IMR-90 (cell line): Measurements from ENCODE around the gene MBL2. TPM values are rescaled to one million over a fixed set of nuclear protein-coding genes. Genes with fewer than 3 reads are reported as not detected.

ENCODE experiments used
- ATAC-seq: fragments of 200-7000 bp; cut with Tn5 transposase; 2 replicates; pipeline ENCODE4 v1.9.1; 2020; ENCODE audit warnings: low read depth, mild to moderate bottlenecking, moderate library complexity
- BruUV-seq: library from RNA; stranded (reverse); fragments of 400-500 nt; replicated peaks from 2 replicates; lab custom pipeline; 2021; lab: Mats Ljungman, UMichigan
- CTCF ChIA-PET: fragments of 300-600 bp; formaldehyde crosslinking; extraction: SDS; loops from one replicate; lab custom pipeline; 2021; ENCODE audit warnings: antibody characterized with exemption; lab: Yijun Ruan, JAX
- POLR2A ChIA-PET: fragments of 300-600 bp; sonication (Branson Sonifier 250); formaldehyde crosslinking; loops from one replicate; lab custom pipeline; 2022; ENCODE audit warnings: antibody characterized with exemption; ENCODE audit not compliant: unreplicated experiment; lab: Charles Lee
- DNase-seq: peaks from one replicate; pipeline ENCODE4 v3.0.0; 2013
- H2AFZ ChIP-seq: replicated peaks from 2 replicates; pipeline ENCODE3; 2013; ENCODE audit warnings: low read length, mild to moderate bottlenecking; ENCODE audit not compliant: poor library complexity
- H2AK5ac ChIP-seq: 2 replicates; pipeline ENCODE4 v1.6.1; 2013; ENCODE audit warnings: low read depth, low read length, inconsistent platforms
- H2AK9ac ChIP-seq: replicated peaks from 2 replicates; pipeline ENCODE3; 2013; ENCODE audit warnings: mild to moderate bottlenecking, low read depth, low read length, moderate library complexity; ENCODE audit not compliant: poor library complexity
- H2BK120ac ChIP-seq: 2 replicates; pipeline ENCODE4 v1.6.1; 2013; ENCODE audit warnings: low read depth, low read length, inconsistent platforms
- H2BK15ac ChIP-seq: 3 replicates; pipeline ENCODE4 v1.6.1; 2013; ENCODE audit warnings: low read depth, low read length, inconsistent platforms
- H2BK20ac ChIP-seq: 2 replicates; pipeline ENCODE4 v1.6.1; 2013; ENCODE audit warnings: low read depth, mild to moderate bottlenecking, inconsistent platforms, low read length, moderate library complexity
- H2BK5ac ChIP-seq: 2 replicates; pipeline ENCODE4 v1.6.1; 2013; ENCODE audit warnings: mild to moderate bottlenecking, low read depth, low read length, inconsistent platforms; ENCODE audit not compliant: poor library complexity, severe bottlenecking
- H3K14ac ChIP-seq: replicated peaks from 2 replicates; pipeline ENCODE4 v1.6.1; 2013; ENCODE audit warnings: low read depth, low read length, inconsistent platforms
- H3K18ac ChIP-seq: 2 replicates; pipeline ENCODE4 v1.6.1; 2013; ENCODE audit warnings: low read depth, low read length, control low read depth
- H3K23ac ChIP-seq: 2 replicates; pipeline ENCODE4 v1.6.1; 2013; ENCODE audit warnings: low read depth, low read length, inconsistent platforms
- H3K27ac ChIP-seq: 2 replicates; pipeline ENCODE4 v1.5.1; 2013; ENCODE audit warnings: mild to moderate bottlenecking, control low read depth, low read length; ENCODE audit not compliant: insufficient read depth
- H3K27me3 ChIP-seq: 2 replicates; pipeline ENCODE4 v1.6.1; 2013; ENCODE audit warnings: low read length; ENCODE audit not compliant: control insufficient read depth, insufficient read depth
- H3K36me3 ChIP-seq: 2 replicates; pipeline ENCODE4 v1.6.1; 2013; ENCODE audit warnings: low read length, mixed read lengths; ENCODE audit not compliant: control insufficient read depth, insufficient read depth
- H3K4ac ChIP-seq: 2 replicates; pipeline ENCODE4 v1.6.1; 2013; ENCODE audit warnings: low read depth, low read length, inconsistent platforms
- H3K4me1 ChIP-seq: 2 replicates; pipeline ENCODE4 v1.6.1; 2013; ENCODE audit warnings: low read length, mixed read lengths; ENCODE audit not compliant: control insufficient read depth, insufficient read depth
- H3K4me2 ChIP-seq: 2 replicates; pipeline ENCODE4 v1.6.1; 2013; ENCODE audit warnings: low read depth, mild to moderate bottlenecking, control low read depth, low read length, moderate library complexity
- H3K4me3 ChIP-seq: 2 replicates; pipeline ENCODE4 v1.5.1; 2013; ENCODE audit warnings: low read depth, mild to moderate bottlenecking, control low read depth, low read length, moderate library complexity; ENCODE audit not compliant: insufficient read depth
- H3K56ac ChIP-seq: 2 replicates; pipeline ENCODE4 v1.6.1; 2013; ENCODE audit warnings: low read length, inconsistent platforms; ENCODE audit not compliant: insufficient read depth; ENCODE audit errors: extremely low read depth
- H3K79me1 ChIP-seq, 2 experiments: 2 replicates each; pipeline ENCODE4 v1.6.1; 2013; ENCODE audit warnings: low read length in 2 of 2, inconsistent platforms in 1 of 2, low read depth in 1 of 2
- H3K9ac ChIP-seq: 2 replicates; pipeline ENCODE4 v1.6.1; 2013; ENCODE audit warnings: low read depth, low read length, control low read depth
- H3K9me1 ChIP-seq: 2 replicates; pipeline ENCODE4 v1.6.1; 2013; ENCODE audit warnings: low read length, inconsistent platforms; ENCODE audit not compliant: insufficient read depth
- H3K9me3 ChIP-seq: 2 replicates; pipeline ENCODE4 v1.6.1; 2013; ENCODE audit warnings: low read length; ENCODE audit not compliant: control insufficient read depth, insufficient read depth
- H4K20me1 ChIP-seq: 2 replicates; pipeline ENCODE4 v1.6.1; 2013; ENCODE audit warnings: low read length, inconsistent platforms; ENCODE audit not compliant: insufficient read depth
- H4K5ac ChIP-seq: 2 replicates; pipeline ENCODE4 v1.6.1; 2013; ENCODE audit warnings: mild to moderate bottlenecking, low read depth, low read length, control low read depth
- H4K8ac ChIP-seq, 2 experiments: 2 replicates each; pipeline ENCODE4 v1.6.1; 2013; ENCODE audit warnings: low read depth in 2 of 2, low read length in 2 of 2, control low read depth in 1 of 2, inconsistent platforms in 1 of 2
- H4K91ac ChIP-seq: 2 replicates; pipeline ENCODE4 v1.6.1; 2013; ENCODE audit warnings: low read depth, low read length, inconsistent platforms; ENCODE audit not compliant: insufficient read depth
- BHLHE40 ChIP-seq: fragments of 150-350 bp; IDR thresholded peaks from 2 replicates; pipeline ENCODE4 v1.6.1; 2016; ENCODE audit warnings: mild to moderate bottlenecking, low read depth, low read length
- FOS ChIP-seq: fragments of 150-350 bp; IDR thresholded peaks from 2 replicates; pipeline ENCODE4 v1.6.1; 2016; ENCODE audit warnings: low read depth, low read length
- MXI1 ChIP-seq: IDR thresholded peaks from 2 replicates; pipeline ENCODE4 v1.6.1; 2012; ENCODE audit warnings: low read depth, mild to moderate bottlenecking, low read length, moderate library complexity, borderline replicate concordance
- NFE2L2 ChIP-seq: fragments of 150-350 bp; IDR thresholded peaks from 2 replicates; pipeline ENCODE4 v1.6.1; 2016; ENCODE audit warnings: low read depth, mild to moderate bottlenecking, low read length
- POLR2A ChIP-seq: IDR thresholded peaks from 2 replicates; pipeline ENCODE4 v1.6.1; 2012; ENCODE audit warnings: mild to moderate bottlenecking, low read depth, low read length
- RFX5 ChIP-seq: IDR thresholded peaks from 2 replicates; pipeline ENCODE4 v1.8.0; 2012; ENCODE audit warnings: low read depth, mild to moderate bottlenecking, low read length, moderate library complexity
- SMC3 ChIP-seq: fragments of 150-350 bp; IDR thresholded peaks from 2 replicates; pipeline ENCODE4 v1.6.1; 2016; ENCODE audit warnings: low read depth, mild to moderate bottlenecking, antibody characterized with exemption, low read length, moderate library complexity
- WGBS, 2 experiments: methylation state at CpG; one replicate each; pipeline versions ENCODE4 v1.1.5 to v1.1.7; 2013; ENCODE audit warnings: missing lambda C conversion rate in 2 of 2; ENCODE audit not compliant: insufficient read length in 1 of 2; ENCODE audit errors: extremely low coverage in 2 of 2; 5-methylcytosine and 5-hydroxymethylcytosine counted together
- dilution Hi-C: fragments of 300-500 bp; cut with HindIII; formaldehyde crosslinking; loops from one replicate; pipeline ENCODE4 v1.14.3; 2018; ENCODE audit warnings: low sequenced_read_pairs; ENCODE audit not compliant: unreplicated experiment
- in situ Hi-C: fragments of 300-500 bp; cut with MboI; formaldehyde crosslinking; loops from 3 replicates; pipeline ENCODE4 v1.14.3; 2019; ENCODE audit warnings: low sequenced_read_pairs, inconsistent platforms, mixed read lengths
- intact Hi-C: fragments of 100-400 bp; cut with micrococcal nuclease; formaldehyde crosslinking; loops from 2 replicates; pipeline ENCODE4 v1.10.0; 2022
- polyA plus RNA-seq, 3 experiments: library from polyadenylated mRNA; depleted of rRNA; stranded (reverse); fragments of >200 nt; gene quantifications; 2 replicates each; pipeline ENCODE4 v1.2.3, GENCODE V29; 2012; ENCODE audit warnings: low replicate concordance in 1 of 3
- total RNA-seq: library from RNA; depleted of rRNA; stranded (reverse); fragments of >200 nt; gene quantifications from 2 replicates; pipeline ENCODE4 v1.2.3, GENCODE V29; 2012
- TF ChIP-seq, protein P1 (sequence below): conservative IDR thresholded peaks from 2 replicates; pipeline ENCODE4 v1.5.1; 2012; ENCODE audit warnings: mild to moderate bottlenecking, low read depth, low read length, improper control_type of control experiment

MBL2 gene
- total and polyA plus RNA-seq, 2 of the 4 experiments (the other 2 are of a cell fraction), result not detected

GRCh38 chr10:52757773-52758172 is 14.8 kb downstream of the MBL2 start:
- DNase-seq (peak; percentile 24), ATAC-seq (peak; percentile 72)
- H2BK120ac ChIP-seq, result no peak overlapping the region
- dilution Hi-C loops, result no loop called here
- H3K4me2 ChIP-seq, result no peak overlapping the region
- WGBS, 2 experiments, result no CpG with 5 or more reads among the region's 6 CpGs
- H4K20me1 ChIP-seq, result no peaks in the 10 kb centered on the region
- no peak overlapping the region for H3K27ac ChIP-seq
- H3K14ac ChIP-seq, result no peak overlapping the region
- no peak overlapping the region for H2BK20ac ChIP-seq
- H4K5ac ChIP-seq, result no peak overlapping the region
- no peaks in the 10 kb centered on the region for H3K9me3 ChIP-seq
- no peak overlapping the region for H2BK15ac ChIP-seq
- in situ Hi-C loops, result no loop called here
- H2AK9ac ChIP-seq, result no peak overlapping the region
- no peaks in the 10 kb centered on the region for H3K79me1 ChIP-seq
- H4K8ac ChIP-seq, result no peak overlapping the region
- intact Hi-C loops, result no loop called here
- no peaks in the 10 kb centered on the region for H3K9me1 ChIP-seq
- H2BK5ac ChIP-seq, result no peak overlapping the region
- H3K4me1 ChIP-seq, result peaks cover 3% of the 10 kb centered on the region; the same call in 1 of the 2 replicates
- H3K36me3 ChIP-seq, result no peaks in the 10 kb centered on the region
- no peak overlapping the region for H3K4ac ChIP-seq
- no peak overlapping the region for H4K91ac ChIP-seq
- H2AK5ac ChIP-seq, result no peak overlapping the region
- no peak overlapping the region for H3K4me3 ChIP-seq
- ChIA-PET CTCF (interaction anchor here (1.1 kb wide), 1 partner anchor 8 kb away, joined by 3 read pairs; no protein-coding TSS in a partner anchor), POLR2A (no interaction called here)
- TF ChIP-seq FOS (no peak), NFE2L2 (no peak), SMC3 (no peak), RFX5 (no peak), POLR2A (no peak), MXI1 (no peak), BHLHE40 (no peak)
- TF ChIP-seq, protein P1, sequence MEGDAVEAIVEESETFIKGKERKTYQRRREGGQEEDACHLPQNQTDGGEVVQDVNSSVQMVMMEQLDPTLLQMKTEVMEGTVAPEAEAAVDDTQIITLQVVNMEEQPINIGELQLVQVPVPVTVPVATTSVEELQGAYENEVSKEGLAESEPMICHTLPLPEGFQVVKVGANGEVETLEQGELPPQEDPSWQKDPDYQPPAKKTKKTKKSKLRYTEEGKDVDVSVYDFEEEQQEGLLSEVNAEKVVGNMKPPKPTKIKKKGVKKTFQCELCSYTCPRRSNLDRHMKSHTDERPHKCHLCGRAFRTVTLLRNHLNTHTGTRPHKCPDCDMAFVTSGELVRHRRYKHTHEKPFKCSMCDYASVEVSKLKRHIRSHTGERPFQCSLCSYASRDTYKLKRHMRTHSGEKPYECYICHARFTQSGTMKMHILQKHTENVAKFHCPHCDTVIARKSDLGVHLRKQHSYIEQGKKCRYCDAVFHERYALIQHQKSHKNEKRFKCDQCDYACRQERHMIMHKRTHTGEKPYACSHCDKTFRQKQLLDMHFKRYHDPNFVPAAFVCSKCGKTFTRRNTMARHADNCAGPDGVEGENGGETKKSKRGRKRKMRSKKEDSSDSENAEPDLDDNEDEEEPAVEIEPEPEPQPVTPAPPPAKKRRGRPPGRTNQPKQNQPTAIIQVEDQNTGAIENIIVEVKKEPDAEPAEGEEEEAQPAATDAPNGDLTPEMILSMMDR, result no peak
- no TSS peak for BruUV-seq
- no peak overlapping the region for H3K56ac ChIP-seq
- H2AFZ ChIP-seq, result no peak overlapping the region
- H3K9ac ChIP-seq, result no peak overlapping the region
- no peak overlapping the region for H3K23ac ChIP-seq
- no peaks in the 10 kb centered on the region; the same call in none of the 2 replicates for H3K27me3 ChIP-seq
- H3K18ac ChIP-seq, result no peak overlapping the region
